IMR-90 (cell line): ENCODE data around the gene FAXDC2. TPM values are rescaled to one million over a fixed set of nuclear protein-coding genes. Genes with fewer than 3 reads are reported as not detected.

Source experiments
- ATAC-seq: fragments of 200-7000 bp; cut with Tn5 transposase; 2 replicates; pipeline ENCODE4 v1.9.1; 2020; ENCODE audit warnings: low read depth, mild to moderate bottlenecking, moderate library complexity
- BruUV-seq: library from RNA; stranded (reverse); fragments of 400-500 nt; replicated peaks from 2 replicates; lab custom pipeline; 2021; lab: Mats Ljungman, UMichigan
- CTCF ChIA-PET: fragments of 300-600 bp; formaldehyde crosslinking; extraction: SDS; loops from one replicate; lab custom pipeline; 2021; ENCODE audit warnings: antibody characterized with exemption; lab: Yijun Ruan, JAX
- POLR2A ChIA-PET: fragments of 300-600 bp; sonication (Branson Sonifier 250); formaldehyde crosslinking; loops from one replicate; lab custom pipeline; 2022; ENCODE audit warnings: antibody characterized with exemption; ENCODE audit not compliant: unreplicated experiment; lab: Charles Lee
- DNase-seq: peaks from one replicate; pipeline ENCODE4 v3.0.0; 2013
- H2AFZ ChIP-seq: replicated peaks from 2 replicates; pipeline ENCODE3; 2013; ENCODE audit warnings: low read length, mild to moderate bottlenecking; ENCODE audit not compliant: poor library complexity
- H2AK5ac ChIP-seq: 2 replicates; pipeline ENCODE4 v1.6.1; 2013; ENCODE audit warnings: low read depth, low read length, inconsistent platforms
- H2AK9ac ChIP-seq: replicated peaks from 2 replicates; pipeline ENCODE3; 2013; ENCODE audit warnings: mild to moderate bottlenecking, low read depth, low read length, moderate library complexity; ENCODE audit not compliant: poor library complexity
- H2BK120ac ChIP-seq: 2 replicates; pipeline ENCODE4 v1.6.1; 2013; ENCODE audit warnings: low read depth, low read length, inconsistent platforms
- H2BK15ac ChIP-seq: 3 replicates; pipeline ENCODE4 v1.6.1; 2013; ENCODE audit warnings: low read depth, low read length, inconsistent platforms
- H2BK20ac ChIP-seq: 2 replicates; pipeline ENCODE4 v1.6.1; 2013; ENCODE audit warnings: low read depth, mild to moderate bottlenecking, inconsistent platforms, low read length, moderate library complexity
- H2BK5ac ChIP-seq: 2 replicates; pipeline ENCODE4 v1.6.1; 2013; ENCODE audit warnings: mild to moderate bottlenecking, low read depth, low read length, inconsistent platforms; ENCODE audit not compliant: poor library complexity, severe bottlenecking
- H3K14ac ChIP-seq: replicated peaks from 2 replicates; pipeline ENCODE4 v1.6.1; 2013; ENCODE audit warnings: low read depth, low read length, inconsistent platforms
- H3K18ac ChIP-seq: 2 replicates; pipeline ENCODE4 v1.6.1; 2013; ENCODE audit warnings: low read depth, low read length, control low read depth
- H3K23ac ChIP-seq: 2 replicates; pipeline ENCODE4 v1.6.1; 2013; ENCODE audit warnings: low read depth, low read length, inconsistent platforms
- H3K27ac ChIP-seq: 2 replicates; pipeline ENCODE4 v1.5.1; 2013; ENCODE audit warnings: mild to moderate bottlenecking, control low read depth, low read length; ENCODE audit not compliant: insufficient read depth
- H3K27me3 ChIP-seq: 2 replicates; pipeline ENCODE4 v1.6.1; 2013; ENCODE audit warnings: low read length; ENCODE audit not compliant: control insufficient read depth, insufficient read depth
- H3K36me3 ChIP-seq: 2 replicates; pipeline ENCODE4 v1.6.1; 2013; ENCODE audit warnings: low read length, mixed read lengths; ENCODE audit not compliant: control insufficient read depth, insufficient read depth
- H3K4ac ChIP-seq: 2 replicates; pipeline ENCODE4 v1.6.1; 2013; ENCODE audit warnings: low read depth, low read length, inconsistent platforms
- H3K4me1 ChIP-seq: 2 replicates; pipeline ENCODE4 v1.6.1; 2013; ENCODE audit warnings: low read length, mixed read lengths; ENCODE audit not compliant: control insufficient read depth, insufficient read depth
- H3K4me2 ChIP-seq: 2 replicates; pipeline ENCODE4 v1.6.1; 2013; ENCODE audit warnings: low read depth, mild to moderate bottlenecking, control low read depth, low read length, moderate library complexity
- H3K4me3 ChIP-seq: 2 replicates; pipeline ENCODE4 v1.5.1; 2013; ENCODE audit warnings: low read depth, mild to moderate bottlenecking, control low read depth, low read length, moderate library complexity; ENCODE audit not compliant: insufficient read depth
- H3K56ac ChIP-seq: 2 replicates; pipeline ENCODE4 v1.6.1; 2013; ENCODE audit warnings: low read length, inconsistent platforms; ENCODE audit not compliant: insufficient read depth; ENCODE audit errors: extremely low read depth
- H3K79me1 ChIP-seq, 2 experiments: 2 replicates each; pipeline ENCODE4 v1.6.1; 2013; ENCODE audit warnings: low read length in 2 of 2, inconsistent platforms in 1 of 2, low read depth in 1 of 2
- H3K9ac ChIP-seq: 2 replicates; pipeline ENCODE4 v1.6.1; 2013; ENCODE audit warnings: low read depth, low read length, control low read depth
- H3K9me1 ChIP-seq: 2 replicates; pipeline ENCODE4 v1.6.1; 2013; ENCODE audit warnings: low read length, inconsistent platforms; ENCODE audit not compliant: insufficient read depth
- H3K9me3 ChIP-seq: 2 replicates; pipeline ENCODE4 v1.6.1; 2013; ENCODE audit warnings: low read length; ENCODE audit not compliant: control insufficient read depth, insufficient read depth
- H4K20me1 ChIP-seq: 2 replicates; pipeline ENCODE4 v1.6.1; 2013; ENCODE audit warnings: low read length, inconsistent platforms; ENCODE audit not compliant: insufficient read depth
- H4K5ac ChIP-seq: 2 replicates; pipeline ENCODE4 v1.6.1; 2013; ENCODE audit warnings: mild to moderate bottlenecking, low read depth, low read length, control low read depth
- H4K8ac ChIP-seq, 2 experiments: 2 replicates each; pipeline ENCODE4 v1.6.1; 2013; ENCODE audit warnings: low read depth in 2 of 2, low read length in 2 of 2, control low read depth in 1 of 2, inconsistent platforms in 1 of 2
- H4K91ac ChIP-seq: 2 replicates; pipeline ENCODE4 v1.6.1; 2013; ENCODE audit warnings: low read depth, low read length, inconsistent platforms; ENCODE audit not compliant: insufficient read depth
- CEBPB ChIP-seq: IDR thresholded peaks from 2 replicates; pipeline ENCODE4 v1.6.1; 2012; ENCODE audit warnings: low read depth, low read length, improper control_type of control experiment
- FOS ChIP-seq: fragments of 150-350 bp; IDR thresholded peaks from 2 replicates; pipeline ENCODE4 v1.6.1; 2016; ENCODE audit warnings: low read depth, low read length
- MAZ ChIP-seq: IDR thresholded peaks from 2 replicates; pipeline ENCODE4 v1.6.1; 2012; ENCODE audit warnings: low read depth, mild to moderate bottlenecking, low read length, improper control_type of control experiment, moderate library complexity, borderline replicate concordance
- POLR2A ChIP-seq: IDR thresholded peaks from 2 replicates; pipeline ENCODE4 v1.6.1; 2012; ENCODE audit warnings: mild to moderate bottlenecking, low read depth, low read length
- RCOR1 ChIP-seq: IDR thresholded peaks from 2 replicates; pipeline ENCODE4 v1.6.1; 2012; ENCODE audit warnings: mild to moderate bottlenecking, low read length, improper control_type of control experiment; ENCODE audit not compliant: insufficient replicate concordance
- RFX5 ChIP-seq: IDR thresholded peaks from 2 replicates; pipeline ENCODE4 v1.8.0; 2012; ENCODE audit warnings: low read depth, mild to moderate bottlenecking, low read length, moderate library complexity
- SMC3 ChIP-seq: fragments of 150-350 bp; IDR thresholded peaks from 2 replicates; pipeline ENCODE4 v1.6.1; 2016; ENCODE audit warnings: low read depth, mild to moderate bottlenecking, antibody characterized with exemption, low read length, moderate library complexity
- WGBS, 2 experiments: methylation state at CpG; one replicate each; pipeline versions ENCODE4 v1.1.5 to v1.1.7; 2013; ENCODE audit warnings: missing lambda C conversion rate in 2 of 2; ENCODE audit not compliant: insufficient read length in 1 of 2; ENCODE audit errors: extremely low coverage in 2 of 2; 5-methylcytosine and 5-hydroxymethylcytosine counted together
- dilution Hi-C: fragments of 300-500 bp; cut with HindIII; formaldehyde crosslinking; loops from one replicate; pipeline ENCODE4 v1.14.3; 2018; ENCODE audit warnings: low sequenced_read_pairs; ENCODE audit not compliant: unreplicated experiment
- in situ Hi-C: fragments of 300-500 bp; cut with MboI; formaldehyde crosslinking; loops from 3 replicates; pipeline ENCODE4 v1.14.3; 2019; ENCODE audit warnings: low sequenced_read_pairs, inconsistent platforms, mixed read lengths
- intact Hi-C: fragments of 100-400 bp; cut with micrococcal nuclease; formaldehyde crosslinking; loops from 2 replicates; pipeline ENCODE4 v1.10.0; 2022
- polyA plus RNA-seq, 3 experiments: library from polyadenylated mRNA; depleted of rRNA; stranded (reverse); fragments of >200 nt; gene quantifications; 2 replicates each; pipeline ENCODE4 v1.2.3, GENCODE V29; 2012; ENCODE audit warnings: low replicate concordance in 1 of 3
- total RNA-seq: library from RNA; depleted of rRNA; stranded (reverse); fragments of >200 nt; gene quantifications from 2 replicates; pipeline ENCODE4 v1.2.3, GENCODE V29; 2012
- TF ChIP-seq, protein P1 (sequence below): conservative IDR thresholded peaks from 2 replicates; pipeline ENCODE4 v1.5.1; 2012; ENCODE audit warnings: mild to moderate bottlenecking, low read depth, low read length, improper control_type of control experiment
- TF ChIP-seq, protein P2 (sequence below): fragments of 150-350 bp; IDR thresholded peaks from 2 replicates; pipeline ENCODE4 v1.6.1; 2017; ENCODE audit warnings: mild to moderate bottlenecking, antibody characterized with exemption, low read length, low read depth

The FAXDC2 gene
- total and polyA plus RNA-seq, 2 of the 4 experiments (the other 2 are of a cell fraction), result 4.3 to 8.9 TPM

DNA sequence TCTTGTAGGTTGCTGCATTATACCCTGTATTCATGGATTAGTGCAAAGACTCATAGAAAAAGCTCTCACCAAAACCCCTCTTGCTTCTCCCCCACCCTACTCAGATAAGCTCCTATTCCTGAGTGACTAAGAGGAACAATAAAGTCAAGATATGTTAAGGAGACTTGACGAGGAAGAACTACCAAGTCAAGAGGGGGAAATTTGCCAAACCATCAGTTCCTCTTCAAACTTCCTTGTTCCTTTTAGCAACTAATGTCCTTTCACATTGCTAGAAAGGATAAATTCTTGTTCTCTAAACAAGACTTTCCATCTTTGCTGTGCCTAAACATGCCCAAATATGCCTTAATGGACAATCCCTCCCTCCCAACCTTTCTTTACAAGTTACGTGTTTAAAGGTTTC, 35.0 kb upstream of the FAXDC2 start:
- no peak for DNase-seq
- dilution Hi-C loops (no loop called here), in situ Hi-C loops (no loop called here), intact Hi-C loops (no loop called here)
- H3K4me2 ChIP-seq, result no peak overlapping the region
- no peaks in the 10 kb centered on the region for H4K20me1 ChIP-seq
- H3K18ac ChIP-seq, result no peak overlapping the region
- H3K36me3 ChIP-seq, result peaks cover 21% of the 10 kb centered on the region
- 100% methylated on average over 1 of the region's 2 CpGs; no CpG with 5 or more reads in 1 of the 2 experiments for WGBS, 2 experiments
- H3K79me1 ChIP-seq, result no peaks in the 10 kb centered on the region
- H2AFZ ChIP-seq, result no peak overlapping the region
- no peak overlapping the region for H2AK9ac ChIP-seq
- BruUV-seq, result no TSS peak
- H3K4me3 ChIP-seq, result no peak overlapping the region
- H3K9ac ChIP-seq, result no peak overlapping the region
- H3K9me1 ChIP-seq, result no peaks in the 10 kb centered on the region
- H4K5ac ChIP-seq, result no peak overlapping the region
- H2BK5ac ChIP-seq, result no peak overlapping the region
- no peak overlapping the region for H3K14ac ChIP-seq
- ChIA-PET CTCF (no interaction called here), POLR2A (no interaction called here)
- H3K23ac ChIP-seq, result no peak overlapping the region
- H3K56ac ChIP-seq, result no peak overlapping the region
- no peak overlapping the region for H2BK15ac ChIP-seq
- no peaks in the 10 kb centered on the region for H3K27me3 ChIP-seq
- ATAC-seq, result no peak
- H3K4ac ChIP-seq, result no peak overlapping the region
- no peak overlapping the region for H2BK120ac ChIP-seq
- TF ChIP-seq CEBPB (no peak), POLR2A (no peak), MAZ (no peak), FOS (no peak), SMC3 (no peak), RFX5 (no peak), RCOR1 (no peak)
- TF ChIP-seq, protein P1, sequence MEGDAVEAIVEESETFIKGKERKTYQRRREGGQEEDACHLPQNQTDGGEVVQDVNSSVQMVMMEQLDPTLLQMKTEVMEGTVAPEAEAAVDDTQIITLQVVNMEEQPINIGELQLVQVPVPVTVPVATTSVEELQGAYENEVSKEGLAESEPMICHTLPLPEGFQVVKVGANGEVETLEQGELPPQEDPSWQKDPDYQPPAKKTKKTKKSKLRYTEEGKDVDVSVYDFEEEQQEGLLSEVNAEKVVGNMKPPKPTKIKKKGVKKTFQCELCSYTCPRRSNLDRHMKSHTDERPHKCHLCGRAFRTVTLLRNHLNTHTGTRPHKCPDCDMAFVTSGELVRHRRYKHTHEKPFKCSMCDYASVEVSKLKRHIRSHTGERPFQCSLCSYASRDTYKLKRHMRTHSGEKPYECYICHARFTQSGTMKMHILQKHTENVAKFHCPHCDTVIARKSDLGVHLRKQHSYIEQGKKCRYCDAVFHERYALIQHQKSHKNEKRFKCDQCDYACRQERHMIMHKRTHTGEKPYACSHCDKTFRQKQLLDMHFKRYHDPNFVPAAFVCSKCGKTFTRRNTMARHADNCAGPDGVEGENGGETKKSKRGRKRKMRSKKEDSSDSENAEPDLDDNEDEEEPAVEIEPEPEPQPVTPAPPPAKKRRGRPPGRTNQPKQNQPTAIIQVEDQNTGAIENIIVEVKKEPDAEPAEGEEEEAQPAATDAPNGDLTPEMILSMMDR, result no peak
- TF ChIP-seq, protein P2, sequence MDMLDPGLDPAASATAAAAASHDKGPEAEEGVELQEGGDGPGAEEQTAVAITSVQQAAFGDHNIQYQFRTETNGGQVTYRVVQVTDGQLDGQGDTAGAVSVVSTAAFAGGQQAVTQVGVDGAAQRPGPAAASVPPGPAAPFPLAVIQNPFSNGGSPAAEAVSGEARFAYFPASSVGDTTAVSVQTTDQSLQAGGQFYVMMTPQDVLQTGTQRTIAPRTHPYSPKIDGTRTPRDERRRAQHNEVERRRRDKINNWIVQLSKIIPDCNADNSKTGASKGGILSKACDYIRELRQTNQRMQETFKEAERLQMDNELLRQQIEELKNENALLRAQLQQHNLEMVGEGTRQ, result no peak
- H2AK5ac ChIP-seq, result no peak overlapping the region
- H4K8ac ChIP-seq, result no peak overlapping the region
- H3K4me1 ChIP-seq, result no peaks in the 10 kb centered on the region
- H2BK20ac ChIP-seq, result no peak overlapping the region
- H3K9me3 ChIP-seq, result peaks cover 10% of the 10 kb centered on the region
- H4K91ac ChIP-seq, result no peak overlapping the region
- H3K27ac ChIP-seq, result no peak overlapping the region
